GM18508 (cell line): Measurements from ENCODE around the gene TPST2.
A peak's percentile ranks its signal among the peaks of the same experiment; 100 is the strongest.

ENCODE experiments used
- ATAC-seq: cut with Tn5 transposase; IDR thresholded peaks from one replicate; pipeline ENCODE4 v1.9.1; 2021; ENCODE audit warnings: moderate number of reproducible peaks; ENCODE audit not compliant: insufficient read depth, unreplicated experiment

TPST2 gene

DNA sequence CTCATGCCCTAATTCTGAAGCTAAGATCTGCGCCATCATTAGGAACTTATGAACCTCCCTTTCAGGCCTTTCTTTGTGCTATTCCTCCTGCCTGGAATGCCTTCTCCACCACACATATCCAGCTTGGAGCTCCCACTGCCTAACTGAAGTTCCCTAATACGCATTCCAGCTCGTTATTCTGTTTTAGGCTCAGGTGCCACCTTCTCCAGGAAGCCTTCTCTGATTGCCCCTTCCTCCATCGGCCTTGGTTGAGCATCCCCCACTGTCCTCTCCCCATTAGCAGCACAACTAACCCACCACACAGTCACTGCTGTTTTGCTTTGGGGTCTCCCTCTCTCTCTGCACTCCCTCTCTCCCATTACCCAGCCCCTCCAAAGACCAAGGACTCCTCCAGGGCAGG lies 22.7 kb upstream of the TPST2 start:
- no peak for ATAC-seq

DNA sequence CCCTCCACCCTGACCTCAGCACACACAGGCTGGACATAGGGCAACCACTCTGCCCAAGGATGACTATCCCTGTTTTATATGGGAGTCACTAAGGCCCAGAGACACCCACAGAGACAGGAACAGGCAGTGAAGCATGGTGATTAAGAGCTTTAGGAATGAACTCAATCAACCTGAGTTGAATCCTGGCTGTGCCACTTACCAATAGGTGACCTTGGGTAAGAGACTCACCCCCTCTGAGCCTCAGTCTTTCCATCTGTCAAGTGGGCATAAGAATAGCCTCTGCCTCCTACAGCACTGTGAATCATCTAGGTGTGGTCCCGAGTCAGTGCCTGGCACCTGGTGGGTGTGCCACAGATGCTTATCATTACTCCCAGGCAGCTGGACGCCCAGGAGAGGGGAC lies 21.1 kb upstream of the TPST2 start:
- ATAC-seq = no peak

DNA sequence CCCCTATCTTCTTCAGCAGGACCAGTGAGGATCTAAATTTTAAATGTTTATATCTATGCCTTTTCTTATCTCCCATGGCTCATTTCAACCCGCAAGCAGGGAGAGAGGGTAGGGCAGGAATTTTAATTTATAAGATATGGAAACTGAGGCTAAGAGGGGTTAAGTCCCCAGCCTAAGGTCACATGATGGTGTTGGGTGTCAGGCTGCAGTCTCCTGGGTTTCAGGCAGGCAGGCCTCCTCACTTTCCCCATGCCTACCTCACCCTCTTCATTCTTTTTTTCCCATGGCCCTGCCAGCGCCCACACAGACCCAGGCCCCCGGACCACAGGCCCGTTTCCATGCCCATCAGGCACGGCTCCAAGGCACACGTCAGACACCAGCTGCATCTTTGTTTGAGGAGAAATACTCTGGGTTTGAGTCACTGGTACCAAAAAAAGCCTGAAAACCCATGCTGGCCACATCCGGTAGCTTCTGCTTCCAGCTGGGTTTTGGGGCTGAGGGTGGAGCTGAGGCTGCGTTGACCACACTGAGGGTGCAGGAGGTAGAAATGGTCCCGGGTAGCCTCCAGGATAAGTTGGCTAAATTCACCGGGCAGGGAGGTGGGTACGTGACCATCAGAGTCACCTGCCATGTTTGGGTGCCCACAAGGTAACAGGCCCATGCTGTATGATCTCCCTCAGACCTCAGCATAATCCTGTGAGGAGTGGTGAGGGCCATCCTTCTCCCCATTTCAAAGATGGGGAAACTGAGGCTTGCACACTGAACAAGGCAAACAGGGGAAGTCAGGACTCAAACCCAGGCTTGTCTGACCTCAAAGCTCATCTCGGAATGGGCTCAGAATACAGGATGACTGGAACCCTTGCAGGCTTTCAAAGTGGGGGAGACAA lies 20.4 kb upstream of the TPST2 start:
- ATAC-seq = no peak

DNA sequence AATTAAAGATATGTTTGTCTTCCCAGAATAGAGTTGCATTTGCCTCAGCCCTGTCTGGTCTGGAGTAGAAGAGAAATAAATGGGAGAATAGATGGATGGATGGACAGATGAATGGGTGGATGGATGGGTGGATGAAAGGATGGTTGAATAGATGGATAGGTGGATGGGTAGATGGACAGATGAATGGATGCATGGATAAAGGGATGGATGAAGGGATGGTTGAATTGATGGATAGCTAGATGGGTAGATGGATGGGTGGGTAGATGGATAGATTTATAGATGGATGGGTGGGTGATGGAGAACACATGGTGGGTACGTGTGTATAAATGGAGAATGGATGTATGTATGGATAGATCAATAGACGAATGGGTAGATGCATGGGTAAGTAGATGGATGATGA lies 19.4 kb upstream of the TPST2 start:
- ATAC-seq = no peak

DNA sequence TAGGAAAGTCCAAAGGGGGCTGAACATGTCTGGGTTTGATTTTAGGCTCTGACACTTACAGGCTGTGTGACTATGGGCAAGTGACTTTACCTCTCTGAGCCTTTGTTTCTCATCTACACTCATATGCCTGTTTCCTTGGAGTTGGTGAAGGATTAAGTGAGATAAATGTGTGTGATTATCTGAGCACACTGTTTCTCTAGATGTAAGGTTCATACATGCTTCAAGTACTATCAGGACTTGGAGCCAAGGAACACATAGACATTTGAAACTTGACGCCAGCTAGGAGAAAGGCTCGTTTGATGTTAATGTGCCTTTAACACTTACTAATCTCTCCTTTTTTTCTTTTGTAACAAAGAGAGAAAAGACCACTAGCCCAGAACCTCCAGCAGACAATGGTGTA lies 18.2 kb upstream of the TPST2 start:
- no peak for ATAC-seq

DNA sequence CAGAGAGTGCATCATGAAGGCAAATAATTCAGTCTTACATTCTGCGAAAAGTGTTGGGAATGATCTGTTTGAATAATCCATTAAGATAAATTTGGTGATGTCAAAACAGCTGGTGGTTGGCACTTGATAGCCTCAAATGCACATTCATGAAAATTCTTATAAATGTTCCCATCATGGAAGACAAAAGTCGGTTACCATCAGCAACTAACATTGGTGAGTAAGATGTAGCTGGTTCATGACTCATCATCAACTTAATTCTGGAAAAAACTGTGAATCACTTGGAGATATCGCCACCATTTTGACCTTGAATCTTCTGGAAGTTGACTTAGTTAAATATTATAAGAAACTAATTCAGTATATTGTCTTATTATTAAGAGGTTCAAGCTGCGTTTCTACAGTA lies 16.7 kb upstream of the TPST2 start:
- no peak for ATAC-seq

DNA sequence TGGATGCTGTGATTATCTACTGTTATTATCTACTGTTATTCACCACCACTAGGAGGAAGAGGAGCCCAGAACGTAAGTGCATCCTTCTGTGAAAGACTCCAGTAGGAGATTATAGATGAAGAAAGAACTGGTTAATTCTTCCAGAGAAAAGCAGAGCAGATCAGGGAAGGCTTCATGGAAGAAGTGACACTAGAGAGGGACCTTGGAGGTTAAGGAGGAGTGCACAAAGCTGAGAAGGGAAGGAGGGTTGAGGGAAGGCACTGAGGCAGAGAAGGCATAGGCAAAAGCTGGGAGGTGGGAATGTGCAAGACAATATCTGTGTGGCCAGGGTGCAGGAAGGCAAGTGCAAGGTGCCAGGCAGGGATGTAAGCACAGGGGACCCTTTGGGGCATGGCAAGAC lies 14.4 kb upstream of the TPST2 start:
- ATAC-seq = no peak

DNA sequence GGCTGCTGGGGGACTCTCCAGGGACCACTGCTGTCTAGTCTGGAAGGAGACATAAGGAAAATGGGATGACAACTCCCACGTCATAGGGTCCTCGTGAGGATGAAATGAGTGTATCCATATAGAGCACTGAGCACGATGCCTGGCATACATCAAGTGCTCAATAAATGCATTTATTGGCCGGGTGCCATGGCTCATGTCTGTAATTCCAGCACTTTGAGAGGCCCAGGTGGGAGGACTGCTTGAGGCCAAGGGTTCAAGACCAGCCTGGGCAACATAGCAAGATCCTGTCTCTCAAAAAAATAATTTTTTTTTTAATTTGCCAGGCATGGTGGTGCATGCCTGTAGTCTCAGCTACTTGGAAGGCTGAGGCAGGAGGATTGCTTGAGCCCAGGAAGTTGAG lies 12.2 kb upstream of the TPST2 start:
- ATAC-seq = no peak

DNA sequence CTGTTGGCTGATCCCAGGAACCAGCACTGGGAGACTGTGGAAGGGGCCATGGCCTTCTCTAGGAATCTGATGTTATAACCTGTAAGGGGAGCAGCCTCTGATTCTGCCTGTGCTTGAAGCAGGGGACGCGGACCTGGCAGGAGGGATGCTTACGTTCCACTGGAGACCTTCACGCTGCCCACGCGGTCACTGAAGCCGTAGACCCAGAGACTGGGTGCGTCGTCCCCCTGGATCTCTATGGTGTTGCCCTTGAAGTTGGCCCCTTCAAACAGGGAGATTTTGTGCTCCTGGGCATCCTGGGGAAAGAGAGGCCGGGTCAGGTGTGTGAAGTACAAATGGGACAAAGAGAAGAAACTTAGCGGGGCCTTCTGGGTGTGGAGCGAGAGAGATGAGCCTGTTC lies 11.8 kb upstream of the TPST2 start:
- ATAC-seq = no peak

DNA sequence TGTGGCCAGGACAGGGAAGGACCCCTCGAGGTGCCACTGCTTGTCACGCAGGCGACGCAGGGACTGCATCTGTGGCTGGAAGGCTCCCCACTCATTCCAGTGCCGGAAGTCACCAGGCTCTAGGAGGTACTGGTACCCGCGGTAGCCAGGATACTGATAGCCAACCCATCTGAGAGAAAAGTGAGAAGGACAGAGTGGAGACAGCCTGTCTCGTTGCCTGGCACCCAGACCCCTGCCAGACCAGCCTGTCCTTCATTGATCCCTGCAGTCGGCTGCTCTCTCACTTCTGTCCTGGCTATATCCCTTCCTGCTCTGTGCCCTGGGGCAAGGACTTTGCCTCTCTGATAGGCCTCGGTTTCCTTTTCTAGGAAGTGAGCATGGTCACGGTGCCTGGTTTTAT lies 9.6 kb upstream of the TPST2 start:
- ATAC-seq = no peak

DNA sequence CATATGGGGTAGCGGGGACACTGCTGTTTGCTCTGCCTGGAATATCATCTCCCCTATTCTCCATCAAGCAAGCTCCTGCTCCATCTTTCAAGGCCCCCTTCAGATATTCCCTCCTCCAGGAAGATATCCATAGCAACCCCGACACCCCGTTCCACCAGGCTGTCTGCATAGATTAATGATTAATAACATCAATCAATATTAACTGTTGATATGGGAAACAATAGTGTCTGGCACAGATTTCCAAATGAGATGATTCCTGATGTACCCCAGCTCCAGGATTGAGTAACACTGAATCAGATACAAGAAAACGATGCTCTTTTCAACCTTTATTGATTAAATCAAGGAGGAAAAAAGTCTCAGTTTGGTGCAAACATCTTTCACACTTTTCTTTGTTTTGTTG lies 7.5 kb upstream of the TPST2 start:
- ATAC-seq = no peak

DNA sequence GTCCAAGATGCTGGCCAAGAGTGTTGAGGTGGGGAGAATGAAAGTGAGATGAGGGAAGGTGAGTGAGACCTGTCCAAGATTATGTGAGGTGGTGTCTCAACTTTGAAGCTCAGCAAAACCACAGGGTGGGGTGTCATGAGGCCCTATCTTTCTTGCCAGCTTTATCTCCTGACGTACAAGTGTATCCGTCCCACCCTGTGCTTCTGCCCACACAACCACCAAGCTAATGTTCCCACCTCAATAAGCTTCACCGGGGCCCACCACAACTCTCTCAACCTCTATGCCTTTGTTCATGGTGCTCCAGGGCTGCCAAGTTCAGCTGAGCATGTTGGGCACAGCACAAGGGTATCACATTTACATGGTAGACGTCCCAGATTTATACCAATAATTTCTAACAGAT lies 7.1 kb upstream of the TPST2 start:
- ATAC-seq = no peak

DNA sequence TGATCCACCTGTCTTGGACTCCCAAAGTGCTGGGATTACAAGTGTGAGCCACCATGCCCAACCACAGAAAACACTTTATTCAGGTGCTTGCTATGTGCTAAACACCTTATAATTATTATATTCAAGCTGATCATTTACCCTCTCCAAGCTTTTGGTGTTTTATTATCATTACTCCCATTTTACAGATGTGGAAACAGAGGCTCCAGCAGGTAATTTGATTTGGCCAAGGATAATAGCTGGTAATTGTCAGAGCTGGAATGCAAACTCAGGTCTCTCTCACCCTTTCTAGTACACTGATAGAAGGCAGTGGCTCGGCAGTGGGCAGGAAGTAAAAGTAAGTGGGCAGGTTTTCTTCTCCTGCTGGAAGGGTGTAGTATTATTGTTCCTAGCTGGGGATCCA lies 3.8 kb upstream of the TPST2 start:
- ATAC-seq = no peak

DNA sequence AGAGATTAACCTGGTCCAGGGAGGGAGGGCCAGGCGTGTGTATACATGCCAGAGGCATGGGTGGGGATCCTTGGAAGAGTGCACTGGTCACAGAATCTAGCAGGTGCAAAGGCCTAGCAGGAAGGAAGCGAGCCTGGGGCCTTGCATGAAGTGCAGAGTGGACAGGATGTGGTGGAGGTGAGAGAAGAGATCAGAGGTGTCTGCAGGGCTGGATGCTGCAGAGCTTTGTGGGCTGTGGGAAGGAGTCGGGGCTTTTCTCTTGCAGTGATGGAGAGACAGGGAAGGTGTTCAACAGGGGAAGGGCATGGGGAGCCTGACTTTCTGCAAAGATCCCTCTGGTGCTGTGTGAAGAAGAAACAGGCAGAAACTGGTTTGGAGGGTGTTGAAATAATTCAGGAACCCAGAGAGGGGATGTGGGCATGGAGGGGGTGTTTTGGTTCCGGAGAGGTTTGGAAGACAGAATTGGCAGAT lies 2.5 kb upstream of the TPST2 start:
- peak; percentile 48 for ATAC-seq

DNA sequence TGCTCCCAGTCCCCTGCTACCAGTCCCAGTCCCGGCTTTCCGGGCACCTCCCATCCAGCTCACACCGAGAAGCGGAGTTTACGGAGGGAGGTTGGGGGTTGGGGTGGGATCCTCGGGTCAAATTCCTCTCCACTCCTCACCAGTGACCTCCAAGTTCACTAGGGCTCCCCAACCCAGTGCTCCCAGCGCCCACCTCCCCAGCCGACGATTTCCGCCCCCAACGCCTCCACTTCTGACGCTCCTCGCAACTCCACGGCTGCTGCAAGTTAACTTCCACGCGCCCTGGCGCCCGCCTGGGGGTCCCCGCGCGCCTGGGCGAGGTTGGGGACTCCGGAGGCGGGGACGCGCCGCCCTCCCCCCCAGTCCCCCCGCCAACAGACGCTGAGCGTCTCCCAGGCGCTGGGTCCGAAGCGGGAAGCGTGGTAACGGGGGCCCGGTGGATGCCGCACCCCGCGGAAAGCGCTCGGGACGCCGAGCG lies 526 bp downstream of the TPST2 start:
- ATAC-seq = no peak

DNA sequence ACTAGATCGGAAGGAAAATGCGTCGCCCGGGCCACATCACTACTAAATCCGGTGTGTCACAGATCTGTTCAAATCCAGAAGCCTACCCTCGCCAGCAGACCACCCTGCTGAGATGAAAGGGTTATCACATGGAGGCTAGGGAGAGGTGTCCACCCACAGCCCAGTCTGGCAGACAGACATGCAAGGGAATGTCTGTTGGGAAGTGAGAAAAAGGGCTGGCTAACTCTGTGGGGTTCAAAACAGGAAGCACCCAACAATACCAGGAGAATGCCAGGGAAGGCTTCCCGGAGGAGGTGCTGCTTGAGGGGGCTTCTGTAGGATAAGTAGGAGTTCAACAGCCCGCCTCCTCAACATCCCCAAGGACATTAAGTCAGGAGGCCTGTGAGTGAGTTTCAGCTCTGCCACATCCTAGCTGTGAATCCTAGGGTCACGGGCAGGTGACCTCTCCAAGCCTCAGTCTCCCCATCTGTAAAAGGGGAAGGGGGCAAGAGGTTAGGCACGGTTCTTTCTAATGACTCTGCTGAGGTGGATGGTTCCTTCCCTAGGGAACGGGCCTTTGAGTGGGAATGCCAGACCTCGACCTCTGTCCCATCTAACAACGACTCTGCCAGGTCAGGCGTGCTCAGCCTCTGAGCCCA lies 1.1 kb downstream of the TPST2 start:
- ATAC-seq = no peak

DNA sequence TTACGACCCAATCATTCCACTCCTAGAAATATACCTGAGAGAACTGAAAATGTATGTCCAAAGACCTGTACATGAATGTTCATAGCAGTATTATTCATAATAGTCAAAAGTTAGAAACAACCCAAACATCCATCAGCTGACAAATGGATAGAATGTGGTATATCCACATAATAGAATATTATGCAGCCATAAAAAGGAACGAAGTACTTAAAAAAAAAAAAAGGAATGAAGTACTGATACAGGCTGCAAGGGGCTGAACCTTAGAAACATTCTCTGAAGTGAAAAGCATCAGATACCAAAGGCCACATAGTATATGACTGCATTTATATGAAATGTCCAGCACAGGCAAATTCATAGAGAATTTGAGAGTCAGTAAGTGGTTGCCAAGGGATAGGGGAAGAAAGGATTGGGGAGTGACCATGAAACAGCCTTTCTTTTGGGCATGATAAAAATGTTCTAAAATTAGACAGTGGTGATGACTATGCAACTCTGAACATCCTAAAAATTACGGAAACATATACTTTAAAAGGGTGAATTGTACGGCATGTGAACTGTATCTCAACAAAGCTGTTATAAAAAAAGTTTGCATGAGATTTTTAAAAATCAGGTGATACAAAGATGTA lies 1.8 kb downstream of the TPST2 start:
- ATAC-seq = no peak

DNA sequence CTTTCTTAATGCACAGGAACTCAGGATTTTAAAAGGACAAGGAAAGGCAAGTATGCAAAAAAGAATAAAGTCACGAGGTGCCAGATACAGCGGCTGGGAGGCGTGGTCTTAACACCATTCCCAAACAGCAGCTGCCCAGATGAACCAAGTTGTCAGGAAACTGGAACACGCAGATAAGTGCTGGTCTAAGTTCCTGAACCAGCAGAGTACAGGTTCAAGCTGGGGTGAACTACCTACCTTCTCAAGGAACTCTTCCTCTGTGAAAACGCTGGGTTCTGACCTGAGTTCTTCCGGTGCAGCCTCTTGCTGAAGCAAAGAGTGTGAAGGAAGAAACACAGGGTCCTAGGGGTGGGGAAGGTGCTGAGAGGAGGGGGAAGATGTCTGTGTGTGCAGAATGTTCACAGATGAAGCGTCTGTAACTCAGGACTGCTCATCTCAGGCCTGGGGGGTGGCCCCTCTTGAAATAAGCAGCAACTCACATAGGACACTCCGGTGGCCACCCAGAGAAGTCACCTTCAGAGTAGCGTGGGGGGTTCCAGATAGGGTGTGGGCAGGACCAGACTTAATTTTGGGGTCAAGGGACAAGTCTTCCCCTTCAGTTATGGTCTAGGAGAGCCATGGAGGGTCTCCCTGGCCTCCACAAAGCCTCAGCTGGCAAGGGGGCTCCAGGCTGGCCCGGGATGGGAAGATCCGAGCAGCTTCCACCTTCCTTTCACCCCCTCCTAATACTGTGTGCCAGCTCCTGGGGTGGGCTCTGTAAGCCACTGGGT lies 3.2 kb downstream of the TPST2 start:
- ATAC-seq = no peak

DNA sequence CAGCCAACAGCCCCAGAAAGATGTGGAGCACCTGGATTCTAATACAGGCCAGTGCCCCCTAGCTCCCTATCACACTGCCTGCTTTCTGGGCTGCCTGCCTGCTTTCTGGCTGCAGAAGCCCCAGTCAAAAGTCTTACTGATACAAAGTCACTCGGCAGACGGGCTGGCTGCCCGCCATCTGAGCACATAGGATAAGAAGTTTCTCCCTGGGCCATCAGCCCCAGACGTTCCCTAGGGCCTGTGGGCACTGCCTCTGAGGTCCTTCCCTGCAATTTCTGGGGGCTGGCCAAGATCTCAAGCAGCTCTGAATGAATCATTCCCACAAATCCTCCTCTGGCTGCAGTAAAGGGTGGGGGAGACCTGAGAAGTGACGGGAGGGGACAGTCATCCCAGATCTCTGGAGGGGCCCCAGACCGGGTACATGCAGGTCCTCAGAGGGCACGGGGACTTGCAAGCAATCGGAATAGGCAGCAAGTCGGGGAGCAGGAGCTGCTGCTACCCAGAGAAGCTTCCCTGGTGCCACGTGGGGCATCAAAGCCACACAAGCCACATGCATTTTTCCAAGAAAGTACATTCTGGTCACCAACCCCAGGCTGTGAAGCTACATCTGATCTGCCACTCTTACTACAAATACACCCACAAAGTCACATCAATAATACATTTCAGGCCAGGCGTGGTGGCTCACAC lies 4.7 kb downstream of the TPST2 start:
- ATAC-seq = no peak

DNA sequence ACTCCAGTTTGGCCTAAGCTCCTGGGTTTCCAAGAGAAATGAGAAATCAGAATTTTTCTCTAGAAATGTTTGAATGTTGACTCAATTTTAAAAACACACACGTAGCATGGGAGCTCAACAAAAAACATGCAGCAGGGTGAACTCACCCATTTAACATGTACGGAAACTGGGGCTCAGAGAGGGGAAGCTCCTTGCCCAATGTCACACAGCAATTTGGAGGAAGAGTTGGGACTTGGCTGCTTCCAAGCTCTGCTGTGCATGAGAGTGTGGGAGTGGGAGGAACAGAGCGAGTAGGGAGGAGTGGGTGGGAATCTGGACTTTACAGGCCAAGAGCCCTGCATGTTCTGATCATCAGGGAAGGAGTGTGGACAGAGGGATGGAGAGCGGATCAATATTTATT lies 5.9 kb downstream of the TPST2 start:
- ATAC-seq = no peak
